ENCODE data around the gene SFXN5. TPM values are rescaled to one million over a fixed set of nuclear protein-coding genes. Genes with fewer than 3 reads are reported as not detected.
A peak's percentile ranks its signal among the peaks of the same experiment; 100 is the strongest.

SFXN5 gene
- total and polyA plus RNA-seq, 2 experiments from 2014 or later, result 10.0 to 16.4 TPM

GRCh38 chr2:73114273-73114867 lies 42.9 kb upstream of the SFXN5 start:
- Histone ChIP-seq H3K9ac (peak overlapping the region; percentile 99), H3K27me3 (replicated peaks; ENCODE audit: insufficient read depth) (no peaks in the 10 kb centered on the region), H3F3A (ENCODE audit: insufficient read depth) (peaks cover 42% of the 10 kb centered on the region), H3K79me2 (ENCODE audit: insufficient read depth) (peaks cover 31% of the 10 kb centered on the region), H3K9me3 (ENCODE audit: low read depth) (no peaks in the 10 kb centered on the region), H3K9me2 (ENCODE audit: insufficient read depth) (no peaks in the 10 kb centered on the region), H3K4me1 (ENCODE audit: insufficient read depth) (peaks cover 29% of the 10 kb centered on the region), H3K4me2 (ENCODE audit: unreplicated experiment) (peak overlapping the region; percentile 61), H2AFZ (no peak overlapping the region), H4K20me1 (ENCODE audit: insufficient read depth) (peaks cover 2% of the 10 kb centered on the region; the same call in 1 of the 2 replicates), H3K36me3 (ENCODE audit: low read depth) (no peaks in the 10 kb centered on the region), H3K4me3 (no peak overlapping the region), H3K27ac (peak overlapping the region; percentile 94)
- in situ Hi-C loops (cut with MboI), result no loop called here
- no peak for TF ChIP-seq EZH2phosphoT487 (IDR thresholded peaks at IDR 0.05; ENCODE audit: insufficient read depth, low read depth)
- no peak for TF ChIP-seq EZH2 (IDR thresholded peaks at IDR 0.05; ENCODE audit: insufficient read depth, poor library complexity, severe bottlenecking)
- peak; percentile 45 for DNase-seq
- 97 to 98% methylated on average over 4 of the region's 4 CpGs for WGBS, 2 experiments (ENCODE audit: low coverage in 1 of 2, low lambda C conversion rate in 2 of 2, missing lambda C conversion rate in 2 of 2)

- H3K4me3 ChIP-seq, result peak within 1 kb of the TSS; percentile 93
- peak within 1 kb of the TSS; percentile 94 for H3K27ac ChIP-seq
- H3K36me3 ChIP-seq (ENCODE audit: low read depth), result no peaks in the 10 kb centered on the region
- TF ChIP-seq EZH2phosphoT487 (IDR thresholded peaks at IDR 0.05; ENCODE audit: insufficient read depth, low read depth) (no peak), EZH2 (IDR thresholded peaks at IDR 0.05; ENCODE audit: insufficient read depth, poor library complexity, severe bottlenecking) (no peak)
- DNase-seq, result peak; percentile 97
- peaks cover 36% of the 10 kb centered on the region for H3K4me1 ChIP-seq (ENCODE audit: insufficient read depth)
- peaks cover 43% of the 10 kb centered on the region for H3K79me2 ChIP-seq (ENCODE audit: insufficient read depth)
- peak within 1 kb of the TSS; percentile 96 for H3K4me2 ChIP-seq (ENCODE audit: unreplicated experiment)
- no peaks in the 10 kb centered on the region for H3K9me2 ChIP-seq (ENCODE audit: insufficient read depth)
- H3F3A ChIP-seq (ENCODE audit: insufficient read depth), result peaks cover 42% of the 10 kb centered on the region
- in situ Hi-C loops (cut with MboI), result no loop called here
- H3K27me3 ChIP-seq (replicated peaks; ENCODE audit: insufficient read depth), result no peaks in the 10 kb centered on the region
- H2AFZ ChIP-seq, result peak within 1 kb of the TSS; percentile 72
- H4K20me1 ChIP-seq (ENCODE audit: insufficient read depth), result peaks cover 2% of the 10 kb centered on the region; the same call in 1 of the 2 replicates
- 2% methylated on average over 55 to 76 of the region's 93 CpGs for WGBS, 2 experiments (ENCODE audit: low coverage in 1 of 2, low lambda C conversion rate in 2 of 2, missing lambda C conversion rate in 2 of 2)
- no peaks in the 10 kb centered on the region for H3K9me3 ChIP-seq (ENCODE audit: low read depth)
- H3K9ac ChIP-seq, result peak within 1 kb of the TSS; percentile 99
Observed at GRCh38 chr2:73112913-73113854, 41.7 kb upstream of the SFXN5 start, which contains the start of gene RAB11FIP5. TSS of gene RAB11FIP5 (minus strand) at chr2:73112948. CDS start at chr2:73112777, 171 bp downstream.

- Histone ChIP-seq H3F3A (ENCODE audit: insufficient read depth) (peaks cover 35% of the 10 kb centered on the region), H3K27me3 (replicated peaks; ENCODE audit: insufficient read depth) (no peaks in the 10 kb centered on the region), H3K9me2 (ENCODE audit: insufficient read depth) (no peaks in the 10 kb centered on the region), H3K9me3 (ENCODE audit: low read depth) (no peaks in the 10 kb centered on the region), H3K4me2 (ENCODE audit: unreplicated experiment) (peak overlapping the region; percentile 96), H3K4me1 (ENCODE audit: insufficient read depth) (peaks cover 38% of the 10 kb centered on the region), H3K27ac (peak overlapping the region; percentile 94), H2AFZ (peak overlapping the region; percentile 72), H4K20me1 (ENCODE audit: insufficient read depth) (peaks cover 2% of the 10 kb centered on the region; the same call in 1 of the 2 replicates), H3K79me2 (ENCODE audit: insufficient read depth) (peaks cover 52% of the 10 kb centered on the region), H3K9ac (peak overlapping the region; percentile 99), H3K36me3 (ENCODE audit: low read depth) (no peaks in the 10 kb centered on the region), H3K4me3 (peak overlapping the region; percentile 93)
- WGBS, 2 experiments (ENCODE audit: low coverage in 1 of 2, low lambda C conversion rate in 2 of 2, missing lambda C conversion rate in 2 of 2), result 1% methylated on average over 66 to 87 of the region's 88 CpGs
- no peak for TF ChIP-seq EZH2 (IDR thresholded peaks at IDR 0.05; ENCODE audit: insufficient read depth, poor library complexity, severe bottlenecking)
- TF ChIP-seq EZH2phosphoT487 (IDR thresholded peaks at IDR 0.05; ENCODE audit: insufficient read depth, low read depth), result no peak
- in situ Hi-C loops (cut with MboI), result no loop called here
- DNase-seq, result peak; percentile 81
Observed at GRCh38 chr2:73112026-73112912, 40.8 kb upstream of the SFXN5 start.
